ENCODE data around the gene RTKN. TPM values are rescaled to one million over a fixed set of nuclear protein-coding genes. Genes with fewer than 3 reads are reported as not detected.
A peak's percentile ranks its signal among the peaks of the same experiment; 100 is the strongest.

RTKN gene
- total RNA-seq, 6 donors from 2014 or later, result 26.7 to 95.3 (median 34.0) TPM

DNA sequence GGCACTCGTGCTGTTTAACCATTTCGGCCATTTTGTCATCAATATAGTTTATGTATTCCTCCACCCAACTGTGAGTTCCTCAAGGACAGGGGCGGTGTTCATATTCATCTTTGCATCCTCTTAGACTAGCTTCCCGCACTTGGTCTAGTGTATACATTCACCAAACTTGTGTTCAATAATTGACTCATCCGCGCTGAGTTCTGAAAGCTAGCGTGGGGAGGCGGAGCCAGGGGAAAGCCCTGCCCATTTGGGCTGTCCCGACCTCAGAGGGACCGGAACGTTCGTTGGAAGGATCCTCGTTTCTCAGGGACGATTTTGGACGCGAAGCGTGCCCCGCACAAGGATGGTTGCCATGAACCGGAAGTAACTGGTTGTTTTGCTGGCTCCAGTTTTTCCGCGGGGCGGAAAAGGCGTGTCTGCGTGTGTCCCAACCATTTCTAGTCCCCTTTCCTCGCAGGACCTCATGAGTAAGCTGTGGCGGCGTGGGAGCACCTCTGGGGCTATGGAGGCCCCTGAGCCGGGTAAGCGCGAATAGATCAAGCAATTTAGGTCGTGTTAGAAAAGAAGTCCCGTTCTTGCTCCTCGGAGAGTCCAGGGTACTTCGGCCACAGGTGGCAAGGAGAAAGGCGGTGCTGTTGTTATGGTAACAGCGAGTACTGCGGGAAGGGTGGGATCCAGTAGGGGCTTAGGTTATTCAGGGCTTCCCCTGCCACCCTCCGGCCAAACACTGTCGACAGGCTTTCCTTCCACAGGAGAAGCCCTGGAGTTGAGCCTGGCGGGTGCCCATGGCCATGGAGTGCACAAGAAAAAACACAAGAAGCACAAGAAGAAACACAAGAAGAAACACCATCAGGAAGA is 13.1 kb upstream of the RTKN start, which contains the start of gene INO80B:
Gene INO80B, plus strand, starts transcription at position 434 of the 858 bp plus-strand sequence. Its CDS starts 30 bp downstream, at position 464.
- Histone ChIP-seq H3K27ac (peak within 1 kb of the TSS; percentile 40 to 82 (median 73)), H3K36me3 (no peaks in the 10 kb centered on the region), H3K4me1 (peaks cover 32 to 46% (median 34%) of the 10 kb centered on the region in 4 donors), H3K27me3 (no peaks in the 10 kb centered on the region), H3K9me3 (no peaks in the 10 kb centered on the region), H3K4me3 (peak within 1 kb of the TSS; percentile 62 to 82 (median 75))
- ATAC-seq (ENCODE audit: low FRiP score in 2 of 2) (peak; percentile 87 to 91), DNase-seq (peak in 1 of 2 donors; percentile 96)
- 1 to 3% methylated on average over 17 to 36 of the region's 40 CpGs for WGBS, 2 donors
- peak in 1 of 4 donors; percentile 52 for TF ChIP-seq POLR2A (IDR thresholded peaks at IDR 0.05)
- TF ChIP-seq EP300 (IDR thresholded peaks at IDR 0.05), result peak in 1 of 4 donors; percentile 68
- TF ChIP-seq, protein P1, sequence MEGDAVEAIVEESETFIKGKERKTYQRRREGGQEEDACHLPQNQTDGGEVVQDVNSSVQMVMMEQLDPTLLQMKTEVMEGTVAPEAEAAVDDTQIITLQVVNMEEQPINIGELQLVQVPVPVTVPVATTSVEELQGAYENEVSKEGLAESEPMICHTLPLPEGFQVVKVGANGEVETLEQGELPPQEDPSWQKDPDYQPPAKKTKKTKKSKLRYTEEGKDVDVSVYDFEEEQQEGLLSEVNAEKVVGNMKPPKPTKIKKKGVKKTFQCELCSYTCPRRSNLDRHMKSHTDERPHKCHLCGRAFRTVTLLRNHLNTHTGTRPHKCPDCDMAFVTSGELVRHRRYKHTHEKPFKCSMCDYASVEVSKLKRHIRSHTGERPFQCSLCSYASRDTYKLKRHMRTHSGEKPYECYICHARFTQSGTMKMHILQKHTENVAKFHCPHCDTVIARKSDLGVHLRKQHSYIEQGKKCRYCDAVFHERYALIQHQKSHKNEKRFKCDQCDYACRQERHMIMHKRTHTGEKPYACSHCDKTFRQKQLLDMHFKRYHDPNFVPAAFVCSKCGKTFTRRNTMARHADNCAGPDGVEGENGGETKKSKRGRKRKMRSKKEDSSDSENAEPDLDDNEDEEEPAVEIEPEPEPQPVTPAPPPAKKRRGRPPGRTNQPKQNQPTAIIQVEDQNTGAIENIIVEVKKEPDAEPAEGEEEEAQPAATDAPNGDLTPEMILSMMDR (IDR thresholded peaks at IDR 0.05), result peak in 2 of 6 experiments; percentile 4 to 7
- peak; percentile 94 to 96 for TF ChIP-seq POLR2AphosphoS5 (IDR thresholded peaks at IDR 0.05)

DNA sequence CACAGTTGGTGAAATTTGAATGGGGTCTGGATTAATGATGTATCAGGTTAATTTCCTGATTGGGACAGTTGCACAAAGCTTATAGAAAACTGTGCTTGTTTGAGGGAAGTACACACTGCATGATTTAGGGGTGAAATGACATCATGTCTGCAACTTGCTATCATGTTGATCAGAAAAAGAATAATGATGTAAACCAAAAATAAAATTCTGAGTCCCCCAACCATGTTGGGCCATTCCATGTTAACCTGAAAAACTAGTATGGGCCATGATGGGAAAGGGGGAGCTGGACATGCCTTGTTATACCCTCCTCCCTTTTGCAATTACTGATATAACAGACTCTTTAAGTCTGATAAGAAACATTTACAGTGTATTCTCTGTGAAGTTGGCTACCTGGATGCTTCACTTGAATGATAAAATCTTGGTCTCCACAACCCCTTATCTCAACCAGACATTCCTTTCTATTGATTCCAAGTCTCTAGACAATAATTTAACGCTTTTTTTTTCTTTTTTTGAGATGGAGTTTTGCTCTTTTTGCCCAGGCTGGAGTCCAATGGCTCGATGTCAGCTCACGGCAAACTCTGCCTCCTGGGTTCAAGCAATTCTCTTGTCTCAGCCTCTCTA is 8.9 kb upstream of the RTKN start:
- ATAC-seq (ENCODE audit: low FRiP score in 2 of 2), result no peak

DNA sequence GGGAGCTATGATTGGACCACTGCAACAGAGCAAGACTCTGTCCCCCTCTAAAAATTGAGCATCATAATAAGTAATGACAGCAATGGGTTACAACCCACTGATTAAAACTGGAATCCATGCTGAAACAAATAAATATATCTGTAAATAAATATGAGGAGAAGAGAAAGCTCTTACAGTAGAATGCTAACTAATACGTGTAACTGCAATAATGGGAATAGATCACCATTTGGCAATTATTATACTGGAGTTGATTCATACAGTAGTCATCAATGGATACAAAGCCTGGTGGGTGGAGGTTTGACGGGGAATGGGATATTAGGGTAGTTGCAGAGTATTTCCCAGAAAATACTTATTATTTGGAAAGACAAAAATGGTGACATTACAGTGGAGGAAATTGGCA is 7.0 kb upstream of the RTKN start:
- H3K9me3 ChIP-seq, result no peaks in the 10 kb centered on the region
- no peak overlapping the region for H3K27ac ChIP-seq
- H3K36me3 ChIP-seq, result no peaks in the 10 kb centered on the region
- no peak for TF ChIP-seq POLR2A (IDR thresholded peaks at IDR 0.05)
- TF ChIP-seq, protein P1 (IDR thresholded peaks at IDR 0.05), result no peak
- TF ChIP-seq POLR2AphosphoS5 (IDR thresholded peaks at IDR 0.05), result no peak
- TF ChIP-seq EP300 (IDR thresholded peaks at IDR 0.05), result no peak
- peaks cover 0 to 5% (median 2%) of the 10 kb centered on the region in 4 donors for H3K4me1 ChIP-seq
- DNase-seq (no peak), ATAC-seq (ENCODE audit: low FRiP score in 2 of 2) (no peak)
- WGBS, 2 donors, result 86 to 94% methylated on average over 2 of the region's 2 CpGs
- H3K4me3 ChIP-seq, result no peak overlapping the region
- H3K27me3 ChIP-seq, result no peaks in the 10 kb centered on the region

More for the DNA sequence above, 8.9 kb upstream of the RTKN start:
- Histone ChIP-seq H3K9me3 (no peaks in the 10 kb centered on the region), H3K4me1 (peaks cover 5 to 12% (median 9%) of the 10 kb centered on the region in 4 donors), H3K36me3 (no peaks in the 10 kb centered on the region), H3K4me3 (no peak overlapping the region), H3K27me3 (no peaks in the 10 kb centered on the region), H3K27ac (no peak overlapping the region)
- DNase-seq, result no peak
- TF ChIP-seq EP300 (IDR thresholded peaks at IDR 0.05), result no peak
- TF ChIP-seq, protein P1 (IDR thresholded peaks at IDR 0.05), result no peak
- no peak for TF ChIP-seq POLR2A (IDR thresholded peaks at IDR 0.05)
- TF ChIP-seq POLR2AphosphoS5 (IDR thresholded peaks at IDR 0.05), result no peak
- WGBS, 2 donors, result 78 to 89% methylated on average over 3 of the region's 3 CpGs

DNA sequence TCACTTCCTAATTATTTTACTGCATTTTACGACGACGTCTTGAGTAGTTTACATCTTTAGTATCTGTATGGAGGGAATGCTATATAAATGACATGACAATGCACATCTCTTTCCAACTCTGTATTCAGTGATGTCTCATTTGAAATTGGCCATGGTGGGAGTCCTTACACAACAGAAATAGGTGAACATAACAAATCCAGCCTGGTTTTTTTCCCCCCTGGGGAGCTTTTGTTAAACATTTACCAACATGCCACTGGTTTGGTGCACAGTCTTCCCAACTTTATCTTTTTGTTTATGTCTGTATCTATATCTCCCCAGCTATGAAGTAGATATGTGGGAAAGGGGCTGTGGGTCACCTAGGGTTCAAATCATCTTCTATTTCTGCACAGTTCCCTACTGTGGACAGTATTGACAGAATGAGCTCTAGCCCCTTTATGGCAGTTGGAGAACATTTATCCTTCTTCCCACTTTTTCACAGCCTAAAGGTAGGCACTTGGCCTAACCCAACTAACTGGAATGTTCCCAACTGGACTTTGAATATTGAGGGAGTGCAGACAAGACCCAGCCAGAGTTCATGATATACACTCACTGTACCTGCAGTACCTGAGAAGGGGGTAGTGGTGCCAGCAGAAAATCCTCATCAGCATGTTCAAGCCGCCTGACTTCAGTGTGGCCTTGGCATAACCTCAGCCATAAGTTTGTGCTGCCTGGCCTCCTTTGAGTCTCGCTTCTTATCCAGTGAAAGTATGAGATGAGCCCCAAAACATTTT is 5.7 kb upstream of the RTKN start:
- WGBS, 2 donors, result 93% methylated on average over 5 of the region's 5 CpGs
- ATAC-seq (ENCODE audit: low FRiP score in 2 of 2) (peak in 1 of 2 donors; percentile 26), DNase-seq (no peak)
- Histone ChIP-seq H3K27ac (no peak overlapping the region), H3K4me3 (no peak overlapping the region), H3K36me3 (no peaks in the 10 kb centered on the region), H3K27me3 (no peaks in the 10 kb centered on the region), H3K4me1 (peaks cover 0 to 6% (median 2%) of the 10 kb centered on the region in 4 donors), H3K9me3 (no peaks in the 10 kb centered on the region)
- TF ChIP-seq, protein P1 (IDR thresholded peaks at IDR 0.05), result no peak
- TF ChIP-seq POLR2AphosphoS5 (IDR thresholded peaks at IDR 0.05) (no peak), POLR2A (IDR thresholded peaks at IDR 0.05) (no peak), EP300 (IDR thresholded peaks at IDR 0.05) (no peak)

Measured in upper lobe of left lung (tissue), 6 donors.